Activated CD4-positive, CD25-positive, alpha-beta regulatory T cell treated with anti-CD3 and anti-CD28 coated beads, Interleukin-2, amount 50 U/mL, for 24 hours (primary cell): ENCODE results near the gene STK11.
A peak's percentile ranks its signal among the peaks of the same experiment; 100 is the strongest.

Experiments used
- ATAC-seq, 2 donors: fragments of 150-1000 bp; cut with Tn5 transposase; one replicate each; pipeline ENCODE4 v1.10.0; 2021; ENCODE audit warnings: mild to moderate bottlenecking in 1 of 2, moderate library complexity in 1 of 2

The STK11 gene

DNA sequence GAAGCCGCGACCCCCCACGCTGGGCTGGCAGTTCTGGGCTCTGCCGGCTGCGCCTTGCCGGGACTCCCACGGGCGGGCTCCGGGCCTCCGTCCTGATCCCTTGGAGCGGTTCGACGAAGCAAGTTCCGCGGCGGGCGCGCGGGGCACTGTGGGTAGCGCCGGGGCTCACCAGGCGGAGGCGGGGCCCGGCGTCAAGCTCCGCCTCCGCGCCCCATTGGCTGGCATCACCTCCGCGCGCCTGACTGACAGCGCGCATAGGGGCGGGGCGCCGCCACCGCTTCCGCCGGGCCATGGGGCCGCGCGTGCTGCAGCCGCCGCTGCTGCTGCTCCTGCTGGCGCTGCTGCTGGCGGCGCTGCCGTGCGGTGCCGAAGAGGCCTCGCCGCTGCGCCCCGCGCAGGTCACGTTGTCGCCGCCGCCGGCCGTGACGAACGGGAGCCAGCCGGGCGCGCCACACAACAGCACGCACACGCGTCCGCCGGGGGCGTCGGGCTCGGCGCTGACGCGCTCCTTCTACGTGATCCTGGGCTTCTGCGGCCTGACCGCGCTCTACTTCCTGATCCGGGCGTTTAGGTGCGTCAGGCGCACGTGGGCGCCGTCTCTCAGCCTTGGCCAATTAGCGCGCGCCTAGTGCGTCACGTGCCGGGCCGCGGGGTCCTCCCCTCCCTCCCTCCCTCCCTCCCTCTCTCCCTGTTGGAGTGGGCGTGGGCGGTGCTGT is 69.8 kb downstream of the STK11 start, which contains the start of gene FAM174C:
FAM174C (plus strand) TSS at position 271 of the 716 bp plus-strand sequence; CDS start at position 291, 20 bp downstream.
- ATAC-seq, result peak; percentile 87 to 88

DNA sequence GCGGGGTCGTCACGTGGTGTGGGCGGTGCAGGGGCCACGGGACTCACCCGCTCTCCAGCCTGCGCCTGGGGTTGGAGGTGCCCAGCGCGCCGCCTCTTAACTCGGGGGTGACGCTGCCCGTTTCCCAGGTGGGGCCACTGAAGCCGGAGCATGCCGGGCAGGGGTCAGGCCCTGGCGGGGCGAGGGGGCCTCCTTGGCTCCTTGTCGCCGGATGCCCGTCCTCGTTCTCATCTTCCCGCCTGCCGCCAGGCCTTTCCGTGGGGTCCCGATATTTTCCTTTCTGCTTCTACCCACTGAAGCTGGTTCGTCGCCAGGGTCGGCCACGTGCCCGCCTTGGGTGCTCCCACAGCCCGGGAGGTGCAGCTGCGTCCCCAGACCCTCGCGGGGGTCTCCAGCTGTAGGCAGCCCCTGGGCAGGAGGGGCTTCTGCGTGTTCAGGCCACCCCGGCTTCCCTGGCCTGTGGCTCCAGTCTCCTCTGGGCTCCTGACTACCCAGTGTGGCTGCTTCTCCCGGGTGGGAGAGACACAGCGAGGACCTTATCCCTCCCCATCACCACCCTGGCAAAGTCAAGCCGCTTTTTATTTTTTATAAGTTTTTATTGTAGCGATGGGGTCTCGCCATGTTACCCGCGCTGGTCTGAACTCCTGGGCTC is 70.5 kb downstream of the STK11 start:
- no peak for ATAC-seq

DNA sequence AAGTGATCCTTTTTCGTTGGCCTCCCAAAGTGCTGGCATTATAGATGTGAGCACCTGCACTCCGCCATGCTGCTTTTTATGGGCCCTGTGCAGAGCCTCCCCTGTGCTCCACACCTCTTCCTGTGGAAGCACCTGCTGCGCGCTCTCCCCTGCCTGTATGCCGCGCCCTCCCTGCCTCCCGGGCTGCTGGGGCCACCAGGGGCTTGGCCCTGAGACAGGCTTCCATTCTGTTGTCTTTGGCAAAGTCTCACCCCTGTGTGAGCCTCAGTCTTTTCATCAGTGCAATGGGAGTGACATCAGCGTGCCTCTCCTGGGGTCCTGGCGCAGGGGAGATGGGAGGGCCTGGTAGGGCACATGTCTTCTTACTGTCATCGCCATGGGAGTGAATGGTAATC is 71.0 kb downstream of the STK11 start:
- ATAC-seq, result no peak

DNA sequence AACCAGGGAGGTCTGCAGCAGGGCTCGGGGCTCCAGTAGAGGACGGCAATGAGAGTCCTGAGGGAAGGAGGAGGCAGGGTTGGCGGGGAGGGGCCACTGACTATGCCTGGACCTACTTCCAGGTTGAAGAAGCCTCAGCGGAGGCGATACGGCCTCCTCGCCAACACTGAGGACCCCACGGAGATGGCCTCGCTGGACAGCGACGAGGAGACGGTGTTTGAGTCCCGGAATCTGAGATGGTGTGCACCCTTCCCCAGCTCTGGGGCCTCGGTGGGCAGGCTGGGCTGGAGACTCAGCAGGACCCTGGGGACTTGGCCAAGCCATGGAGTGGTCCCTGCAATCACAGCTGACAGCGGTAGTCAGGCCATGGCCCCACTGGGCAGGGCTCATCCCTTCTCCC is 71.5 kb downstream of the STK11 start:
- no peak for ATAC-seq
